ENCODE measurements around the gene CDK14.

CDK14 gene

GRCh38 chr7:91080351-91080750 lies 484.2 kb downstream of the CDK14 start:
- DNase-seq = no peak

DNA sequence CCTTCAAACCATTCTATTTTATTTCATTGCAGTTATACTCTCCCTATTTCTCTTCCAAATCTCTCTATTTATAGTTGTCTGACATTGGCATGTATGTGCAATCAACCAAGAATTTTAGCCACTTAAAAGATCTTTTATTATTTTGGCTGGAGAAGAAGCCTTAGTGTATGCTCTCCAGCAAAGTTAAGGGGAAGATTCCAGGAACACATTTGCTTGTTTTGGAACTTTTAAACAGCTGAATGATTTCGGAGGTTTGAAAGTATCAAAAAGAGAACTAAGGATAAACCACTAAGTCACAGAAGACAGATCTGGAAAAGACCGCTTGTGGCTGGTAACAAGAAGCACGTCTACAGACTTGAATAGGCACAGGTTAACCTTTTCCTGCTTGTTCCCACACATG lies 485.9 kb downstream of the CDK14 start:
- no peak for DNase-seq

GRCh38 chr7:91082852-91083495 lies 486.9 kb downstream of the CDK14 start:
- DNase-seq = no peak

DNA sequence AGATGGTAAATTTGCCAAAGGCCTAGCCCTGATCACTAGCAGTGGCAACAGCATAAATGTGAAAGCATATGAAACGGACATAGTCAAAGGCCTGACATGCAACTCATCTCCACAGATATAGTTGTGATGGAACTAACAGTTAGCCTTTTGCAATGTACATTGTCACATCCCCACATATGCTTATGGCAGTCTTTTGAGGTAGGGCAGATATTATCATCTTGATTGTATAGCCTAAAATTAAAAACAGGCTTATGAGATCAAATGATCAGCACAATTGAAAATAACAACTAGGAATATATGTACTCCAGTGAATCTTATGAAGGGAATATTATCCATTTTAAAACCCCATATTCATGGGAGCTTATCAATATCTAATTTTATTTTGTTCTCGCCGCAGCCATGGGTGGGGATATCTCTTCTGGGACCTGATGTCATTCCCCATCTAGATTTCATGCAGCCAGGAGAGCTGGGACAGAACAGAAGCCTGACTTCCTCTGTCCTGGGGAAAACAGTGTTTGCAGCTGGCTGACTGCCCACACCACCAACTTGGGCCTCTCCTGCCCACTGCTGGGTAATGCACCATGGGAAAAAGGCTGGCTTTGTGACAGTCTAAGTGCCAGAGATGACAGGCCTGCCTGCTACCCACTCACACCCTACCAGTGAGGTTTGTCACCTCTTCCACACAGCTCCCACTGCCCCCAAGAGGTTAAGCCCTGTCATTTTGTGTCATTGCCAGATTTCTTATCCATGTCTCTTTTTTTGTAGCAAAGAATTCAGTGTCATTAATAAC lies 487.9 kb downstream of the CDK14 start:
- no peak for DNase-seq

- DNase-seq = no peak
Measured at GRCh38 chr7:91085175-91085574, 489.1 kb downstream of the CDK14 start.

DNA sequence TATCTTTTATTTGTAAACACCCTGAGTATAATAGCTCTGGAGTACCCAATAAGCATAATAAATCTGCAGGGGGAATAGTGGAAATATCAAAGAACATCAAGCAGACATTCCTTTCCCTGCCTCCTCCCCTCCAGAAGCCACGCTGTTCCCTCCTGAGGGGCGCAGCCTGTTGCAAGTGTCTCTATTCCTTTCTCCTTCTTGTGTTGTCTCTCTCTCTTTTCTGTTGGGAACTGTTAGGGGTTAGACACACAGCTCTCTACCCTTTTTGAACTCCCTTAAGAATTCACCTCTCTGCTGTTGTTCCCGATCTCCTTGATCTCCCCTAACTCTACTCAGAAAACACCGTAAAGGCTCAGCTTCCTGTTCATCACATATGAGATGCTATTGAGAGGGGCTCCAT lies 490.1 kb downstream of the CDK14 start:
- DNase-seq = no peak

- no peak for DNase-seq
Measured at GRCh38 chr7:91088156-91088555, 492.0 kb downstream of the CDK14 start.

DNA sequence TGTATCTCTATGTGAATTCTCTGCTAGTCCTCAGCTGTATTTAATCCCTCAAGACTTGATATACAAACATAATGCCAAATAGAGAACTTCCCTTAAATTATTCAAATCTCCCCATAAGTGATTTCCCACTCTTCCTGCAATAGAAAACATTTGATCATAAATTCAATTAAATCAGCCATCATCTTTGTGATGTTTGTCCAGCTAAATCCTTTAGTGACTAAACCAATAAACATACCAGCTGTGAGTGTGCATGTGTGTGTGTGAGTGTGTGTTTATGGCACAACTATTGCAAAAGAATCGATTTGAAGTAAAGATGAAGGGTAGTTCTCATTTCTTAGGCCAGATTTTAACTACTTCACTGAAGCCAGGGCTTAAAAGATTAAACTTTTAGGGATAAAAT lies 492.6 kb downstream of the CDK14 start:
- DNase-seq = no peak

- DNase-seq = no peak
Measured at GRCh38 chr7:91089382-91089963, 493.4 kb downstream of the CDK14 start.

DNA sequence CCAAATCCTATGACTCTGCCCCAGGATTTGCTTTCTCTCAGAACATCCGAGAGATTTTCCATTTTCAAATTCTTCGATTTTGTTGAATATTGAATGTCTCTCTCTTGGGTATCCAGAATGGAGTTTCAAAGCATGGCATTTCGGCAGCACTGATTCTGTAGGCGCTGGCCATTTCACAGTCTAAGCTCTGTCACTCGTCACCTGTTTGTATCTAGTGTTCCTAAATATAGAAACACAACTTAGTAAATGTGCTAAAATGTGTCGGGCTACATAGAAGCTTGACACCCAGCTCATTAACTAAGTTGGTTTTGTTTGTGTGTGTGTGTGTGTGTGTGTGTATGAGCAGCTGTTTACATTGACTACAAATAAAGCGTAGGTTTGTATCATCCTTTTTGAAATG lies 494.6 kb downstream of the CDK14 start:
- no peak for DNase-seq

- DNase-seq = no peak
Measured at GRCh38 chr7:91091631-91092030, 495.5 kb downstream of the CDK14 start.

GRCh38 chr7:91093181-91093580 lies 497.1 kb downstream of the CDK14 start:
- DNase-seq = no peak

DNA sequence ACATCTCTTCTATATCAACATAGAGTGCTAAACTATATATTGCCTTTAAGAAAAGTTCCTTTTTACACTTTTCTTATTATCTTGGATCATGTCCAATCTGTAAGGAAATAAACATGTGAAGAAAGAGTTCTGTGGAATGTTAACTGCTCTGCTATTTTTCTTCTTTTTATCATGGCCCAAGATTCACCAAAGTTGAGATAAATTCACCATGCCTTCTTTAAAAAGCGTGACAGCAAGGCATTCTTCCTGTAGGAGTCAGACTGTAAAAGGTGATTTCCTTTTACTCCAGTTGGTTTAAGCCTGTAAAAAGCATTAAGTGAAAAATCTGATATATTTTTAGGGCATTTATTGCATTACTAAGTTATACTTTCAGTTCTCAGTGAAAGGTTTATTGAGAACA lies 502.4 kb downstream of the CDK14 start:
- no peak for DNase-seq

DNA sequence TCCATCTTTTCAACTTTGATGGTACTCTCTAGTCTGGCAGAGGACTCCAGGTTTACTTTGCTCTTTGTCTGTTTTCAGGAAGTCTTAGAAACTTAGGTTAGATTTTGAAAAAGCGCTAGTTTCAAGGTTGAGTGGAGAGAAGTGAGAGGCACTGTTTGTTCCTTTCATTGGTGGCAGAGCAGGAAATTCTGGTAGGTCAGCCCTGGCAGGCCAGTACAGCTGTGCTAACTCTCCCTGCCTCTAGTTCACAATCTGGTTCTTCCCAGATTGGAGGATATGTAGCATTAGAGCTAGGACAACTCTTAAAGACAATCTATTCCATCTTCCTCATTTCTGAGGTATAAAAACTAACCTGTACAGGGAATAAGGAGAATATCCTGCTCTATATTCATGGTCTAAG lies 507.2 kb downstream of the CDK14 start:
- DNase-seq = no peak

GRCh38 chr7:91107460-91107859 lies 511.3 kb downstream of the CDK14 start:
- DNase-seq = no peak

DNA sequence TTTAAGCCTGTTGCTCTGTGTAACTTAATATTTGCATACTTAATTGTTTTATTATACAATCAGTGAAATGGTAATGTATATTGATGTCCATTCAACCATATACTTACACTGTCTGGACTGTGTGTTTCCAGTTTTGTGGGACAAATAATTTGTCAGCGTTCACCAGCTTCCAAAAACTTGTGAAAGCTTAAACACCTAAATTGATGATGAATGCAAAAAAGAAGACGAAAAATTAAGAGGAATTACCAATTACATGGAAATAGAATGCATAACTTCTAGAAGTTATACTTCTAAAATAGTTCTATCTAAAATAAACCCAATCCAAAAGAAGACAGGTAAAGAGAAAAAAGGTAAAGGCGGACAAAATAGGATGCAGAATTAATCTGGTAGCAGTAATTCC lies 513.1 kb downstream of the CDK14 start:
- DNase-seq = no peak

GRCh38 chr7:91112902-91113341 lies 516.8 kb downstream of the CDK14 start:
- no peak for DNase-seq

DNA sequence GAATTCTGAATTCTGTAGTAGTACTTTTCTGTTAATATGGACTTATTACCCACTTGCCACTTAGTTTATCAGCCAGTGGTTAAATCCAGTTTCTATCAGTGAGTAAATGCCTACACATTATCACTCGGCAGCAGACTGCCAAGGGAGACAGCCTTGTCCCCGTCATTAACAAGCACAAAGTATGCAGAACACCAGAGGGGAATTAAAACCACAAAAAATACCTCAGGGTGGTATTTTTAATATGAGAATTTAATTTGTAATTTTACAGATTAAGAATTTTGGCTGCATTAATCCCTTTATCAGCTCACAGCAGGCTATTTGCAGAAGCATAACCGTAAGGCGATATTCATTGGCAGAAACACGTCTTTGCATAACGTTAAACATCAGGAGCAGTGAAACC lies 518.1 kb downstream of the CDK14 start:
- DNase-seq = no peak

DNA sequence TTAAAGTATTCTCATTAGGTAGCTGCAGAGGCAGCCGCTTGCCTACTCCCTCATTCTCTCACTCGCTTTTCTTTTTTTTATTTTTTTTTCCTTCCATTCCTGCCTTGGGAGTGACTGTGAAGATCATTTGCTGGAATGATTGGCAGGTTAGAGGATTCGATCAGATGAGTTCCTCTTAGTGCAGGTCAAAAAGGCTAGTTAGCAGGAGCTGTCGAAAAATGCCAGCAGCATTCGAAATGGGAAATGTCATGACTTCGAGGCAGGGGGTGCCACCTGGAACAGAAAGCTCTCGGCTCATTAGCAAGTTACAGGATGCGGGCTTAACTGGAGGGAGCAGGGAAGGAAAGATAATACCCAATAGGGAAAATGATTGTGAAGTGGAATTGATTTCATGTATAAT lies 530.6 kb downstream of the CDK14 start:
- DNase-seq = no peak

GRCh38 chr7:91127325-91127724 lies 531.2 kb downstream of the CDK14 start:
- DNase-seq = no peak

- DNase-seq = no peak
Measured at GRCh38 chr7:91127959-91128358, 531.8 kb downstream of the CDK14 start.

DNA sequence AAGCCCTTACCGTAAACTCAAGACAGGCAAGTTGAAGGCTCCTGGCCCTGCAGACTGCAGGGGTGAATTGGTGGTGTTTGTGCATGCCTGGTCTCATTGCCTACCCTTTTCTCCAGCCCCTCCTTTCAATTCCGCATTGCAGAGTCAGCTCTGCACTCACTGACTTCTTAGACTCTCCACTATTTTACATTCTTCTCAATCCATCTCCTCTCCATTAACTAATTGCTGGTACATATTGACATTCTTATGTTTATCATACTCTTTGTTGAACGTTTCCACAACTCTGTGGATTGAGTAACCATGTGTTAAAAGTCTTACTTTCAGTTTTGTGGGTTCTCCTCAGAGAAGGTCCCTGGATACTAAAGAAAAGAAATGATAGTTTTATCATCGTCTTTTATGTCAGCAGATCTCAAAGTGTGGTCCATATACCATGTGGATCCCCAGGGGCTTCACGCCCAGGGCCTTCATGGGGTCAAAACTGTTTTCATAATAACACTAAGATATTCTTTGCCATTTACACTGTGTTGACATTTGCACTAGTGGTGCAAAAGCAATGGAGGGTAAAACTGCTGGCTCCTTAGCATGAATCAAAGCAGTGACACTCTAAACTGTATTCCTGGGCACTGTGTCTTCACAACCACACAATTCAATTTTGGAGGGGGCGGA lies 532.7 kb downstream of the CDK14 start:
- DNase-seq = no peak

- DNase-seq = no peak
Measured at GRCh38 chr7:91135300-91135699, 539.2 kb downstream of the CDK14 start.

Data from GF-D8 (cell line).